DOHH2 (cell line): ENCODE results near the gene SRPX.

Experiments
- H3F3A ChIP-seq: fragments of 200-600 bp; sonication (generic), shearing (Covaris generic); 2 replicates; pipeline ENCODE4 v1.6.0; 2016; ENCODE audit warnings: antibody characterized with exemption, mild to moderate bottlenecking; ENCODE audit not compliant: control insufficient read depth, insufficient read depth
- H3K27ac ChIP-seq: fragments of 200-600 bp; sonication (generic); 2 replicates; pipeline ENCODE4 v1.5.1; 2014; ENCODE audit warnings: low read depth, mild to moderate bottlenecking, low read length, moderate library complexity
- H3K27me3 ChIP-seq: fragments of 200-600 bp; sonication (generic); 2 replicates; pipeline ENCODE4 v1.6.1; 2014; ENCODE audit warnings: mild to moderate bottlenecking, low read length, mixed read lengths; ENCODE audit not compliant: control insufficient read depth
- H3K36me3 ChIP-seq: fragments of 200-600 bp; sonication (generic); 2 replicates; pipeline ENCODE4 v1.6.1; 2014; ENCODE audit warnings: mild to moderate bottlenecking, low read length, moderate library complexity, mixed read lengths; ENCODE audit not compliant: control insufficient read depth
- H3K4me1 ChIP-seq: fragments of 200-600 bp; sonication (generic); 2 replicates; pipeline ENCODE4 v1.6.1; 2014; ENCODE audit warnings: mild to moderate bottlenecking, low read length, mixed read lengths; ENCODE audit not compliant: control insufficient read depth
- H3K4me2 ChIP-seq: fragments of 200-600 bp; sonication (generic); 2 replicates; pipeline ENCODE4 v1.6.0; 2014; ENCODE audit warnings: mild to moderate bottlenecking, low read length, moderate library complexity
- H3K4me3 ChIP-seq: fragments of 200-600 bp; sonication (generic); 2 replicates; pipeline ENCODE4 v1.5.1; 2014; ENCODE audit warnings: mild to moderate bottlenecking, low read length, mixed read lengths
- H3K79me2 ChIP-seq: fragments of 200-600 bp; sonication (generic); 2 replicates; pipeline ENCODE4 v1.6.1; 2014; ENCODE audit warnings: mild to moderate bottlenecking, low read length, mixed read lengths; ENCODE audit not compliant: control insufficient read depth
- H3K9me2 ChIP-seq: fragments of 200-600 bp; sonication (generic); replicated peaks from 2 replicates; pipeline ENCODE4 v1.6.1; 2014; ENCODE audit warnings: mild to moderate bottlenecking, low read length, mixed read lengths; ENCODE audit not compliant: control insufficient read depth
- H3K9me3 ChIP-seq: fragments of 200-600 bp; sonication (generic); 2 replicates; pipeline ENCODE4 v1.6.1; 2014; ENCODE audit warnings: antibody characterized with exemption, low read length, mixed read lengths; ENCODE audit not compliant: control insufficient read depth, insufficient read depth
- H4K20me1 ChIP-seq: fragments of 200-600 bp; sonication (generic); 2 replicates; pipeline ENCODE4 v1.6.0; 2014; ENCODE audit warnings: low read depth, mild to moderate bottlenecking, antibody characterized with exemption, low read length, moderate library complexity; ENCODE audit not compliant: control insufficient read depth, insufficient read depth
- CTCF ChIP-seq: fragments of 200-600 bp; sonication (generic); IDR thresholded peaks from one replicate; pipeline ENCODE4 v1.5.1; 2014; ENCODE audit warnings: antibody characterized with exemption, mild to moderate bottlenecking, low read depth, low read length; ENCODE audit not compliant: poor library complexity, severe bottlenecking
- EZH2phosphoT487 ChIP-seq: fragments of 200-600 bp; sonication (generic); IDR thresholded peaks from 2 replicates; pipeline ENCODE4 v1.6.1; 2017; ENCODE audit warnings: borderline replicate concordance, mild to moderate bottlenecking, antibody characterized with exemption, low read length, moderate library complexity, mixed read lengths

The SRPX gene

GRCh38 chrX:38220415-38221390, at the start of gene SRPX:
Gene SRPX (minus strand): TSS chrX:38220871. CDS start chrX:38220792, 79 bp downstream.
- Histone ChIP-seq H3K27me3 (no peaks in the 10 kb centered on the region), H3K4me3 (no peak within 1 kb of the TSS), H3K27ac (no peak within 1 kb of the TSS), H3K4me2 (no peak within 1 kb of the TSS), H3K36me3 (no peaks in the 10 kb centered on the region), H3K9me3 (no peaks in the 10 kb centered on the region), H3K9me2 (no peaks in the 10 kb centered on the region), H3K4me1 (no peaks in the 10 kb centered on the region), H4K20me1 (no peaks in the 10 kb centered on the region), H3F3A (no peaks in the 10 kb centered on the region), H3K79me2 (no peaks in the 10 kb centered on the region)
- TF ChIP-seq EZH2phosphoT487 (no peak), CTCF (no peak)

GRCh38 chrX:38268011-38268410, 47.3 kb upstream of the SRPX start:
- Histone ChIP-seq H3K36me3 (no peaks in the 10 kb centered on the region), H4K20me1 (no peaks in the 10 kb centered on the region), H3K9me2 (no peaks in the 10 kb centered on the region), H3K4me1 (peaks cover 5% of the 10 kb centered on the region), H3K27ac (no peak overlapping the region), H3K79me2 (no peaks in the 10 kb centered on the region), H3K4me3 (no peak overlapping the region), H3K4me2 (no peak overlapping the region), H3K9me3 (no peaks in the 10 kb centered on the region), H3K27me3 (no peaks in the 10 kb centered on the region), H3F3A (no peaks in the 10 kb centered on the region)
- no peak for TF ChIP-seq CTCF
- TF ChIP-seq EZH2phosphoT487, result no peak

- Histone ChIP-seq H3K4me2 (no peak overlapping the region), H3K9me3 (no peaks in the 10 kb centered on the region), H4K20me1 (no peaks in the 10 kb centered on the region), H3K4me1 (no peaks in the 10 kb centered on the region), H3K27me3 (no peaks in the 10 kb centered on the region), H3K27ac (no peak overlapping the region), H3F3A (no peaks in the 10 kb centered on the region), H3K79me2 (no peaks in the 10 kb centered on the region), H3K36me3 (no peaks in the 10 kb centered on the region), H3K9me2 (no peaks in the 10 kb centered on the region), H3K4me3 (no peak overlapping the region)
- TF ChIP-seq EZH2phosphoT487, result no peak
- TF ChIP-seq CTCF, result no peak
Measured at GRCh38 chrX:38262715-38263620, 42.3 kb upstream of the SRPX start.
